Stomach (tissue), 9 donors: ENCODE results near the gene PCSK9. TPM values are rescaled to one million over a fixed set of nuclear protein-coding genes. Genes with fewer than 3 reads are reported as not detected.

ENCODE experiments used
- DNase-seq, 2 donors: peaks; one replicate each; pipeline versions ENCODE4 v3.0.0 to v3.0.0-alpha.2; 2013 to 2019
- H3K27ac ChIP-seq, 5 donors: fragments of 200-600 bp in 4 of 5; sonication (generic) in 4 of 5; one replicate each; pipeline ENCODE4 v1.5.1; 2013 to 2019; ENCODE audit warnings: mild to moderate bottlenecking in 1 of 5, moderate library complexity in 1 of 5
- H3K27me3 ChIP-seq, 3 donors: fragments of 200-600 bp; sonication (generic); one replicate each; pipeline ENCODE4 v1.5.1; 2017 to 2019; ENCODE audit warnings: mixed run types in 1 of 3
- H3K36me3 ChIP-seq, 4 donors: fragments of 200-600 bp; sonication (generic); 1 replicate in 3 of 4; 2 replicates in 1 of 4; pipeline ENCODE4 v1.5.1; 2016 to 2019
- H3K4me1 ChIP-seq, 4 donors: fragments of 200-600 bp; sonication (generic); one replicate each; pipeline ENCODE4 v1.5.1; 2016 to 2019
- H3K4me3 ChIP-seq, 4 donors: fragments of 200-600 bp; sonication (generic) in 3 of 4; one replicate each; pipeline ENCODE4 v1.5.1; 2016 to 2019; ENCODE audit warnings: mild to moderate bottlenecking in 1 of 4
- H3K9me3 ChIP-seq, 4 donors: fragments of 200-600 bp; sonication (generic); one replicate each; pipeline ENCODE4 v1.5.1; 2016 to 2019
- CTCF ChIP-seq, 7 experiments: fragments of 450-650 bp in 4 of 7; fragments of 200-600 bp in 3 of 7; sonication (generic) in 3 of 7; IDR thresholded peaks; one replicate each; pipeline ENCODE4 v1.5.1; 2016 to 2019; ENCODE audit warnings: antibody characterized with exemption in 7 of 7, control low read depth in 2 of 7, mild to moderate bottlenecking in 1 of 7
- EP300 ChIP-seq: sonication (generic); formaldehyde crosslinking; IDR thresholded peaks from one replicate; pipeline ENCODE4 v1.6.1; 2017; ENCODE audit warnings: antibody characterized with exemption
- POLR2A ChIP-seq, 4 donors: fragments of 450-650 bp; IDR thresholded peaks; one replicate each; pipeline ENCODE4 v1.6.1; 2016; ENCODE audit warnings: antibody characterized with exemption in 4 of 4, control low read depth in 2 of 4, mild to moderate bottlenecking in 1 of 4, moderate library complexity in 1 of 4
- POLR2AphosphoS5 ChIP-seq, 3 donors: sonication (generic); formaldehyde crosslinking; IDR thresholded peaks; one replicate each; pipeline ENCODE4 v1.6.1; 2016; ENCODE audit warnings: antibody characterized with exemption in 3 of 3
- WGBS, 5 donors: extraction: QIAGEN DNeasy Blood & Tissue Kit in 3 of 5; methylation state at CpG; one replicate each; pipeline versions ENCODE4 v1.1.5 to v1.1.7; 2013 to 2018; 5-methylcytosine and 5-hydroxymethylcytosine counted together
- intact Hi-C: fragments of 100-400 bp; cut with DNase I; formaldehyde crosslinking; loops from one replicate; pipeline ENCODE4 v1.15.1; 2023; ENCODE audit warnings: low total_unique reads
- polyA plus RNA-seq, 3 donors: library from polyadenylated mRNA; stranded (reverse); fragments of 200-250 nt; gene quantifications; one replicate each; pipeline ENCODE4 v1.2.3, GENCODE V29; 2013
- total RNA-seq, 5 donors: library from RNA; depleted of rRNA; stranded (reverse); fragments of >200 nt; gene quantifications; one replicate each; pipeline versions ENCODE4 v1.1.0 to v1.2.3, GENCODE V29; 2014 to 2016
- donor health status: healthy with polysubstance abuse.
- donor health status: Bipolar disorder and iron deficiency.
- donor health status: healthy.

Gene PCSK9
- total and polyA plus RNA-seq, 8 donors: 1.1 to 26.1 (median 2.6) TPM; not detected in 2

DNA sequence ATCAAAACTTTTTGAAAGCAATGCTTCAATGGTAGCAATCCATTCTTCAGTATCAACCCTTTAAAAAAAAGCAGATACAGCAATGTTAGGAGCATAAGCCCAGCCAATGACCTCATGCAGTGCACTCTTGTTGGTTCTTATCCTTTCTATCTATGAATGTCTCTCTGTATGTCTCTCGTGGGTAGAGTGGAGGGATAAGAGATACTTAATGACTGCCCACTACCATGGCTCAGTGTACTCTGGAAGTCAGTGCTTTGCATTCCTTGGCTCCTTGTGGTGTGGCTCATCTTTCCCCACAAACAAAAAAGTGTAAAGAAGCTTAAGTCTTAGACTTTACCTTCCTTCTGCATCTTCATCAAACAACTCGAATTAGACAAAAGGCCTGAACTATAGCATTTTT lies 50.3 kb downstream of the PCSK9 start:
- peaks cover 85 to 100% (median 100%) of the 10 kb centered on the region in 4 donors for H3K36me3 ChIP-seq
- H3K4me1 ChIP-seq: no peaks in the 10 kb centered on the region
- no peaks in the 10 kb centered on the region for H3K27me3 ChIP-seq
- H3K9me3 ChIP-seq: no peaks in the 10 kb centered on the region
- 78 to 89% (median 86%) methylated on average over 2 of the region's 2 CpGs for WGBS, 5 donors
- intact Hi-C loops: loop anchor here (2.0 kb wide), 1 partner anchor 15 kb away; no protein-coding TSS in a partner anchor
- H3K4me3 ChIP-seq: no peak overlapping the region
- no peak overlapping the region for H3K27ac ChIP-seq
- no peak for DNase-seq
- TF ChIP-seq CTCF (IDR thresholded peaks at IDR 0.05) (no peak), EP300 (no peak)

- Histone ChIP-seq H3K36me3 (peaks cover 83 to 100% (median 100%) of the 10 kb centered on the region in 4 donors), H3K4me3 (no peak overlapping the region), H3K9me3 (no peaks in the 10 kb centered on the region), H3K27me3 (no peaks in the 10 kb centered on the region), H3K27ac (no peak overlapping the region), H3K4me1 (no peaks in the 10 kb centered on the region)
- no peak for DNase-seq
- TF ChIP-seq POLR2A (IDR thresholded peaks at IDR 0.05) (no peak), POLR2AphosphoS5 (IDR thresholded peaks at IDR 0.05) (no peak), CTCF (IDR thresholded peaks at IDR 0.05) (no peak), EP300 (no peak)
- 90 to 95% (median 92%) methylated on average over 2 of the region's 2 CpGs for WGBS, 5 donors
- intact Hi-C loops: no loop called here
Observed at GRCh38 chr1:55092475-55092874, 53.1 kb downstream of the PCSK9 start.

GRCh38 chr1:55095095-55095494 lies 55.7 kb downstream of the PCSK9 start:
- no peak for DNase-seq
- peaks cover 67 to 100% (median 100%) of the 10 kb centered on the region in 4 donors for H3K36me3 ChIP-seq
- intact Hi-C loops: no loop called here
- no peaks in the 10 kb centered on the region for H3K27me3 ChIP-seq
- no peaks in the 10 kb centered on the region for H3K9me3 ChIP-seq
- TF ChIP-seq CTCF (IDR thresholded peaks at IDR 0.05) (no peak), POLR2AphosphoS5 (IDR thresholded peaks at IDR 0.05) (no peak), EP300 (no peak), POLR2A (IDR thresholded peaks at IDR 0.05) (no peak)
- WGBS, 5 donors: 93 to 97% (median 96%) methylated on average over 5 of the region's 5 CpGs
- no peak overlapping the region for H3K4me3 ChIP-seq
- H3K4me1 ChIP-seq: no peaks in the 10 kb centered on the region
- H3K27ac ChIP-seq: no peak overlapping the region

GRCh38 chr1:55103891-55104290 lies 64.5 kb downstream of the PCSK9 start:
- no peaks in the 10 kb centered on the region for H3K4me1 ChIP-seq
- 70 to 88% (median 80%) methylated on average over 2 of the region's 2 CpGs for WGBS, 5 donors
- no peak overlapping the region for H3K4me3 ChIP-seq
- TF ChIP-seq EP300 (no peak), POLR2AphosphoS5 (IDR thresholded peaks at IDR 0.05) (no peak), CTCF (IDR thresholded peaks at IDR 0.05) (no peak), POLR2A (IDR thresholded peaks at IDR 0.05) (no peak)
- no peaks in the 10 kb centered on the region for H3K27me3 ChIP-seq
- intact Hi-C loops: no loop called here
- no peaks in the 10 kb centered on the region for H3K9me3 ChIP-seq
- no peak for DNase-seq
- H3K36me3 ChIP-seq: peaks cover 47 to 100% (median 99%) of the 10 kb centered on the region in 4 donors
- no peak overlapping the region for H3K27ac ChIP-seq
